Right cardiac atrium (tissue), 5 donors: Measurements from ENCODE around the gene TAGLN2. TPM values are rescaled to one million over a fixed set of nuclear protein-coding genes. Genes with fewer than 3 reads are reported as not detected.

ENCODE experiments used
- ATAC-seq, 2 donors: fragments of 200-7000 bp; cut with Tn5 transposase; one replicate each; pipeline versions ENCODE4 v1.8.0 to v1.9.1; 2020; ENCODE audit warnings: moderate library complexity in 2 of 2, mild to moderate bottlenecking in 1 of 2
- DNase-seq, 3 donors: peaks; one replicate each; pipeline ENCODE4 v3.0.0-alpha.2; 2020
- H3K27ac ChIP-seq: one replicate; pipeline ENCODE4 v1.5.1; 2013; ENCODE audit warnings: mild to moderate bottlenecking, low read length, control low read depth, moderate library complexity
- H3K27me3 ChIP-seq: one replicate; pipeline ENCODE4 v1.6.1; 2013; ENCODE audit not compliant: control insufficient read depth, insufficient read depth
- H3K4me1 ChIP-seq: one replicate; pipeline ENCODE4 v1.6.1; 2013; ENCODE audit warnings: low read length; ENCODE audit not compliant: control insufficient read depth, insufficient read depth
- H3K4me3 ChIP-seq: one replicate; pipeline ENCODE4 v1.5.1; 2013; ENCODE audit warnings: low read length, control low read depth
- H3K9me3 ChIP-seq: one replicate; pipeline ENCODE4 v1.6.1; 2013; ENCODE audit warnings: low read length; ENCODE audit not compliant: control insufficient read depth
- WGBS: extraction: QIAGEN DNeasy Blood & Tissue Kit; methylation state at CpG from one replicate; pipeline ENCODE4 v1.1.7; 2013; 5-methylcytosine and 5-hydroxymethylcytosine counted together
- intact Hi-C, 4 donors: fragments of 100-400 bp; cut with DNase I; formaldehyde crosslinking; loops; one replicate each; pipeline versions ENCODE4 v1.11.0 to v1.14.0; 2022 to 2023
- polyA plus RNA-seq: library from polyadenylated mRNA; stranded (reverse); fragments of 200-250 nt; gene quantifications from one replicate; pipeline ENCODE4 v1.2.3, GENCODE V29; 2013
- total RNA-seq, 4 donors: library from RNA; stranded (reverse); fragmentation: NEBNext Ultra II Directional; extraction: Animal tissue kit (Norgen Biotek cat#: 25700); gene quantifications; one replicate each; pipeline ENCODE4 v1.2.1, GENCODE V29; 2021
- donor health status: healthy with polysubstance abuse.
- donor health status: DM: no; HTN: yes; CAD: no.
- donor health status: DM: no; HTN: no; CAD: no.
- donor health status: DM: no; HTN: yes; CAD: no; lungs with severe emphysema.
- donor health status: DM: yes; HTN: yes; CAD: no.

Gene TAGLN2
- total and polyA plus RNA-seq, 5 donors, result 117 to 253 (median 179) TPM

GRCh38 chr1:159895836-159896545 is 29.3 kb downstream of the TAGLN2 start:
- no peak overlapping the region for H3K4me3 ChIP-seq
- H3K27ac ChIP-seq, result no peak overlapping the region
- no peaks in the 10 kb centered on the region for H3K27me3 ChIP-seq
- intact Hi-C loops, result no loop called here
- no peaks in the 10 kb centered on the region for H3K9me3 ChIP-seq
- ATAC-seq (peak; percentile 32 to 46), DNase-seq (peak in 1 of 3 donors; percentile 54)
- peaks cover 8% of the 10 kb centered on the region for H3K4me1 ChIP-seq
- WGBS, result 62% methylated on average over 6 of the region's 6 CpGs

GRCh38 chr1:159895286-159895685 is 30.0 kb downstream of the TAGLN2 start:
- Histone ChIP-seq H3K4me1 (peaks cover 3% of the 10 kb centered on the region), H3K9me3 (no peaks in the 10 kb centered on the region), H3K27me3 (no peaks in the 10 kb centered on the region), H3K27ac (no peak overlapping the region), H3K4me3 (no peak overlapping the region)
- no peak for ATAC-seq
- intact Hi-C loops, result no loop called here
- 80% methylated on average over 3 of the region's 3 CpGs for whole genome bisulfite sequencing
- no peak for DNase-seq

- no peak overlapping the region for H3K27ac ChIP-seq
- H3K27me3 ChIP-seq, result no peaks in the 10 kb centered on the region
- no peaks in the 10 kb centered on the region for H3K9me3 ChIP-seq
- intact Hi-C loops, result loop anchor here in 3 of 4 donors (5.0 kb wide), 2 partner anchors 96 to 111 kb away; partner anchors contain the start of gene DUSP23 (in 1 of the 3)
- ATAC-seq, result no peak
- no peak overlapping the region for H3K4me3 ChIP-seq
- peaks cover 6% of the 10 kb centered on the region for H3K4me1 ChIP-seq
- 93% methylated on average over 5 of the region's 5 CpGs for WGBS
- DNase-seq, result no peak
Measured at GRCh38 chr1:159892944-159893343, 32.4 kb downstream of the TAGLN2 start.

- Histone ChIP-seq H3K9me3 (no peaks in the 10 kb centered on the region), H3K4me1 (peaks cover 6% of the 10 kb centered on the region), H3K27me3 (no peaks in the 10 kb centered on the region), H3K27ac (no peak overlapping the region), H3K4me3 (no peak overlapping the region)
- intact Hi-C loops, result loop anchor here (2.0 to 5.0 kb wide), 3 partner anchors 93 to 109 kb away; partner anchors contain the start of gene DUSP23 (in 1 of the 4)
- ATAC-seq (peak; percentile 79 to 88), DNase-seq (peak; percentile 84 to 93 (median 92))
- WGBS, result 50% methylated on average over 7 of the region's 7 CpGs
Measured at GRCh38 chr1:159891275-159892157, 33.8 kb downstream of the TAGLN2 start.

- Histone ChIP-seq H3K4me3 (no peak overlapping the region), H3K27me3 (no peaks in the 10 kb centered on the region), H3K27ac (peak overlapping the region; percentile 82), H3K9me3 (no peaks in the 10 kb centered on the region), H3K4me1 (peaks cover 6% of the 10 kb centered on the region)
- intact Hi-C loops, result loop anchor here (2.0 to 5.0 kb wide), 3 partner anchors 92 to 108 kb away; partner anchors contain the start of gene DUSP23 (in 1 of the 4)
- DNase-seq, result peak in 1 of 3 donors; percentile 43
- peak in 1 of 2 donors; percentile 64 for ATAC-seq
- 62% methylated on average over 8 of the region's 8 CpGs for WGBS
Measured at GRCh38 chr1:159890390-159890789, 34.9 kb downstream of the TAGLN2 start.

- Histone ChIP-seq H3K4me3 (no peak overlapping the region), H3K9me3 (no peaks in the 10 kb centered on the region), H3K27ac (peak overlapping the region; percentile 82), H3K4me1 (peaks cover 6% of the 10 kb centered on the region), H3K27me3 (no peaks in the 10 kb centered on the region)
- peak in 2 of 3 donors; percentile 38 to 60 for DNase-seq
- intact Hi-C loops, result loop anchor here (2.0 to 5.0 kb wide), 3 partner anchors 91 to 108 kb away; partner anchors contain the start of gene DUSP23 (in 1 of the 4)
- 29% methylated on average over 2 of the region's 2 CpGs for WGBS
- ATAC-seq, result peak; percentile 90 to 95
Measured at GRCh38 chr1:159889821-159890252, 35.5 kb downstream of the TAGLN2 start.

- no peak for ATAC-seq
- no peaks in the 10 kb centered on the region for H3K27me3 ChIP-seq
- intact Hi-C loops, result no loop called here
- DNase-seq, result no peak
- H3K4me3 ChIP-seq, result no peak overlapping the region
- peak overlapping the region; percentile 80 for H3K27ac ChIP-seq
- peaks cover 6% of the 10 kb centered on the region for H3K4me1 ChIP-seq
- no peaks in the 10 kb centered on the region for H3K9me3 ChIP-seq
- WGBS, result 95% methylated on average over 4 of the region's 4 CpGs
Measured at GRCh38 chr1:159889202-159889601, 36.1 kb downstream of the TAGLN2 start.

GRCh38 chr1:159884296-159884695 is 41.0 kb downstream of the TAGLN2 start:
- intact Hi-C loops, result no loop called here

GRCh38 chr1:159883134-159883533 is 42.2 kb downstream of the TAGLN2 start:
- no peak for DNase-seq
- no peak overlapping the region for H3K4me3 ChIP-seq
- no peak for ATAC-seq
- no peak overlapping the region for H3K27ac ChIP-seq
- WGBS, result 67% methylated on average over 4 of the region's 4 CpGs
- no peaks in the 10 kb centered on the region for H3K9me3 ChIP-seq
- H3K27me3 ChIP-seq, result no peaks in the 10 kb centered on the region
- intact Hi-C loops, result no loop called here
- no peaks in the 10 kb centered on the region for H3K4me1 ChIP-seq

More at GRCh38 chr1:159884296-159884695, 41.0 kb downstream of the TAGLN2 start:
- Histone ChIP-seq H3K9me3 (no peaks in the 10 kb centered on the region), H3K27ac (no peak overlapping the region), H3K4me3 (no peak overlapping the region), H3K4me1 (peaks cover under 1% of the 10 kb centered on the region), H3K27me3 (no peaks in the 10 kb centered on the region)
- DNase-seq (no peak), ATAC-seq (no peak)
- 83% methylated on average over 8 of the region's 8 CpGs for WGBS

- intact Hi-C loops, result no loop called here
- ATAC-seq (peak in 1 of 2 donors; percentile 63), DNase-seq (no peak)
- Histone ChIP-seq H3K27ac (no peak overlapping the region), H3K4me3 (no peak overlapping the region), H3K27me3 (no peaks in the 10 kb centered on the region), H3K9me3 (no peaks in the 10 kb centered on the region), H3K4me1 (no peaks in the 10 kb centered on the region)
- WGBS, result 83% methylated on average over 2 of the region's 2 CpGs
Measured at GRCh38 chr1:159882527-159882862, 42.8 kb downstream of the TAGLN2 start.
